B cell (primary cell): Measurements from ENCODE around the gene HDLBP. TPM values are rescaled to one million over a fixed set of nuclear protein-coding genes. Genes with fewer than 3 reads are reported as not detected.

Experiments used
- ATAC-seq: fragments of 200-7000 bp; cut with Tn5 transposase; one replicate; pipeline ENCODE4 v1.10.0; 2021; ENCODE audit warnings: low read depth, mild to moderate bottlenecking, moderate number of reproducible peaks, moderate library complexity
- CTCF ChIA-PET: fragments of 350-600 bp; sonication (Branson Sonifier 250); formaldehyde crosslinking; loops from one replicate; lab custom pipeline; 2021; ENCODE audit warnings: antibody characterized with exemption, inconsistent platforms; lab: Charles Lee
- POLR2A ChIA-PET: fragments of 350-600 bp; sonication (Branson Sonifier 250); formaldehyde crosslinking; loops from one replicate; lab custom pipeline; 2021; ENCODE audit warnings: antibody characterized with exemption; lab: Charles Lee
- DNase-seq: peaks from one replicate; pipeline ENCODE4 v3.0.0; 2013
- H2AFZ ChIP-seq: 2 replicates; pipeline ENCODE4 v1.6.1; 2012; ENCODE audit warnings: mild to moderate bottlenecking, low read depth, low read length; ENCODE audit not compliant: insufficient read depth, poor library complexity, severe bottlenecking
- H3K27ac ChIP-seq, 2 donors: 1 replicate in 1 of 2; 2 replicates in 1 of 2; pipeline ENCODE4 v1.5.1; 2012 to 2013; ENCODE audit warnings: low read length in 2 of 2, mild to moderate bottlenecking in 2 of 2, moderate library complexity in 1 of 2
- H3K27me3 ChIP-seq, 4 experiments: fragments of 200-600 bp in 1 of 4; sonication (generic) in 1 of 4; replicated peaks in 1 of 4; 1 replicate in 2 of 4; 2 replicates in 2 of 4; pipeline versions ENCODE4 v1.6.1 to v1.7.0; 2013 to 2016; ENCODE audit warnings: low read length in 3 of 4, mild to moderate bottlenecking in 2 of 4, mixed read lengths in 1 of 4, moderate library complexity in 1 of 4; ENCODE audit not compliant: insufficient read depth in 4 of 4, control insufficient read depth in 3 of 4; ENCODE audit errors: control extremely low read depth in 1 of 4
- H3K36me3 ChIP-seq, 2 experiments: replicated peaks in 1 of 2; 1 replicate in 1 of 2; 2 replicates in 1 of 2; pipeline versions ENCODE4 v1.6.1 to v1.7.1; 2013; ENCODE audit warnings: low read length in 1 of 2; ENCODE audit not compliant: insufficient read depth in 2 of 2, control insufficient read depth in 1 of 2; ENCODE audit errors: control extremely low read depth in 1 of 2, extremely low read depth in 1 of 2
- H3K4me1 ChIP-seq, 2 donors: fragments of 200-600 bp in 1 of 2; sonication (generic) in 1 of 2; 1 replicate in 1 of 2; 2 replicates in 1 of 2; pipeline versions ENCODE4 v1.5.1 to v1.6.1; 2013 to 2017; ENCODE audit warnings: low read length in 2 of 2; ENCODE audit not compliant: control insufficient read depth in 2 of 2, insufficient read depth in 2 of 2
- H3K4me2 ChIP-seq: replicated peaks from 2 replicates; pipeline ENCODE3; 2012; ENCODE audit warnings: mild to moderate bottlenecking, low read depth, low read length; ENCODE audit not compliant: poor library complexity, severe bottlenecking
- H3K4me3 ChIP-seq, 5 experiments: fragments of 200-600 bp in 1 of 5; sonication (generic) in 1 of 5; 1 replicate in 3 of 5; 2 replicates in 2 of 5; pipeline versions ENCODE4 v1.5.1 to v1.7.0; 2011 to 2016; ENCODE audit warnings: low read length in 4 of 5, mild to moderate bottlenecking in 4 of 5, low read depth in 2 of 5, control low read depth in 1 of 5, moderate library complexity in 1 of 5; ENCODE audit not compliant: insufficient read depth in 1 of 5; ENCODE audit errors: control extremely low read depth in 1 of 5, extremely low read depth in 1 of 5
- H3K79me2 ChIP-seq: fragments of 200-600 bp; sonication (generic); one replicate; pipeline ENCODE4 v1.6.0; 2016; ENCODE audit warnings: low read length; ENCODE audit not compliant: control insufficient read depth, insufficient read depth
- H3K9ac ChIP-seq: fragments of 200-600 bp; sonication (generic); 2 replicates; pipeline ENCODE4 v1.6.1; 2017; ENCODE audit warnings: mild to moderate bottlenecking, low read length, moderate library complexity
- H3K9me3 ChIP-seq, 3 donors: one replicate each; pipeline versions ENCODE4 v1.6.1 to v1.7.1; 2013; ENCODE audit warnings: low read length in 2 of 3; ENCODE audit not compliant: control insufficient read depth in 2 of 3, insufficient read depth in 1 of 3; ENCODE audit errors: control extremely low read depth in 1 of 3
- H4K20me1 ChIP-seq: 2 replicates; pipeline ENCODE4 v1.6.0; 2012; ENCODE audit warnings: mild to moderate bottlenecking, low read length; ENCODE audit not compliant: insufficient read depth, control insufficient read depth, poor library complexity, severe bottlenecking
- H3K27ac Mint-ChIP-seq: one replicate; pipeline ENCODE4 v1.8.0; 2021; ENCODE audit warnings: mixed read lengths
- H3K27me3 Mint-ChIP-seq: one replicate; pipeline ENCODE4 v1.8.0; 2021; ENCODE audit warnings: mixed read lengths
- H3K4me1 Mint-ChIP-seq: one replicate; pipeline ENCODE4 v1.8.0; 2021; ENCODE audit warnings: mixed read lengths
- H3K4me3 Mint-ChIP-seq: one replicate; pipeline ENCODE4 v1.8.0; 2021; ENCODE audit warnings: mixed read lengths
- H3K9me3 Mint-ChIP-seq: one replicate; pipeline ENCODE4 v1.8.0; 2022; ENCODE audit warnings: mixed read lengths; ENCODE audit not compliant: insufficient read depth
- EZH2 ChIP-seq: IDR thresholded peaks from 2 replicates; pipeline ENCODE4 v1.6.1; 2012; ENCODE audit warnings: borderline replicate concordance, low read depth, mild to moderate bottlenecking, moderate library complexity, low read length; ENCODE audit not compliant: insufficient read depth, poor library complexity, severe bottlenecking
- WGBS: methylation state at CpG from one replicate; pipeline ENCODE4 v1.1.5; 2013; ENCODE audit warnings: missing lambda C conversion rate; ENCODE audit not compliant: insufficient coverage; 5-methylcytosine and 5-hydroxymethylcytosine counted together
- intact Hi-C: fragments of 100-400 bp; cut with micrococcal nuclease; formaldehyde crosslinking; loops from one replicate; pipeline ENCODE4 v1.10.0; 2022
- polyA plus RNA-seq: library from polyadenylated mRNA; depleted of rRNA; stranded (reverse); fragments of >200 nt; gene quantifications from 2 replicates; pipeline ENCODE4 v1.2.3, GENCODE V29; 2012
- total RNA-seq, 2 donors: library from RNA; stranded (reverse); fragments of 120-200 nt in 1 of 2; gene quantifications; 1 replicate in 1 of 2; 2 replicates in 1 of 2; pipeline versions ENCODE4 v1.2.3 to v1.2.4, GENCODE V29; 2013 to 2022
- TF ChIP-seq, protein P1 (sequence below): fragments of 200-600 bp; IDR thresholded peaks from one replicate; pipeline ENCODE4 v1.8.0; 2022; ENCODE audit warnings: antibody characterized with exemption, mild to moderate bottlenecking

The HDLBP gene
- total and polyA plus RNA-seq, 2 donors (not counting 1 experiment from before 2014, with no cell fraction given), result 55.1 to 127 TPM

DNA sequence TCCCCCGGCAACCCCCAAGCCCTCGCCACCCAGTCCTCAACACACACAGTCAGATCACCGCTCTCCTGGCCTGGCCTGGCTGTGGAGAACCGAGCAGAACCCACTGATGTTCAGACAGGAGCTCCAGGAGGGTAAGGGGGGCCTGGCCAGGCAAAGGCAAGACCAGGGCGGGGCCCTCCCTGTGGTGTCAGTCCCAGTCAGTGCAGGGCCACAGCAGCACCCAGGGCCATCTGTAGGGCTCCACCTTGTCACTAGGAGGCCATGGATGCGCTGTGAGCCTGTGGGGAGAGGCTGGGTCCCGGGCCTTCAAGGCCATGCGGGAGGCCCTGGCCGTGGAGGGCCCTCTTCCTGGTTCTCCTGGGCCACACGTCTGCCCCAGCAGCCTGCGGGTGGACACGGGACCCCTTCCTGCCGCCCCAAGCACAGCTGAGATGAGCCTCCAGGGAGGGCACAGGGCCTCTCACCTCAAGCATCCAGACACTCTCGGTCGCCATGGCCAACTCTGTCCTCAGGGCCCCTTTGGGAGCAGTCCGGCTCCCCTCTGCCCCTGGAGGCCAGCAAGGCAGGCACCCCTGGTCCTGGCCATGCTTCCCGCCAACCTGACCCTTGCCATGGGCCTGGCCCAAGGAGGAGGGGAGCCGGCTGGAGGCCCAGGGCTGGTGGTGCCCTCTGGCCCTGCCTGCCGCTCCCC lies 125.0 kb downstream of the HDLBP start:
- Histone ChIP-seq H4K20me1 (no peaks in the 10 kb centered on the region), H3K4me1 (peaks cover 0 to 12% of the 10 kb centered on the region in 2 donors), H3K9me3 (peaks cover 0 to 3% (median 0%) of the 10 kb centered on the region in 3 donors), H3K9ac (no peak overlapping the region), H3K79me2 (no peaks in the 10 kb centered on the region), H3K36me3 (no peaks in the 10 kb centered on the region), H2AFZ (no peak overlapping the region), H3K27me3 (no peaks in the 10 kb centered on the region), H3K27ac (no peak overlapping the region), H3K4me2 (no peak overlapping the region), H3K4me3 (no peak overlapping the region)
- no peak for DNase-seq
- no peak overlapping the region for H3K27ac Mint-ChIP-seq
- TF ChIP-seq, protein P1, sequence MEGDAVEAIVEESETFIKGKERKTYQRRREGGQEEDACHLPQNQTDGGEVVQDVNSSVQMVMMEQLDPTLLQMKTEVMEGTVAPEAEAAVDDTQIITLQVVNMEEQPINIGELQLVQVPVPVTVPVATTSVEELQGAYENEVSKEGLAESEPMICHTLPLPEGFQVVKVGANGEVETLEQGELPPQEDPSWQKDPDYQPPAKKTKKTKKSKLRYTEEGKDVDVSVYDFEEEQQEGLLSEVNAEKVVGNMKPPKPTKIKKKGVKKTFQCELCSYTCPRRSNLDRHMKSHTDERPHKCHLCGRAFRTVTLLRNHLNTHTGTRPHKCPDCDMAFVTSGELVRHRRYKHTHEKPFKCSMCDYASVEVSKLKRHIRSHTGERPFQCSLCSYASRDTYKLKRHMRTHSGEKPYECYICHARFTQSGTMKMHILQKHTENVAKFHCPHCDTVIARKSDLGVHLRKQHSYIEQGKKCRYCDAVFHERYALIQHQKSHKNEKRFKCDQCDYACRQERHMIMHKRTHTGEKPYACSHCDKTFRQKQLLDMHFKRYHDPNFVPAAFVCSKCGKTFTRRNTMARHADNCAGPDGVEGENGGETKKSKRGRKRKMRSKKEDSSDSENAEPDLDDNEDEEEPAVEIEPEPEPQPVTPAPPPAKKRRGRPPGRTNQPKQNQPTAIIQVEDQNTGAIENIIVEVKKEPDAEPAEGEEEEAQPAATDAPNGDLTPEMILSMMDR, result no peak
- TF ChIP-seq EZH2, result no peak
- H3K27me3 Mint-ChIP-seq, result no peaks in the 10 kb centered on the region
- H3K4me1 Mint-ChIP-seq, result peaks cover 7% of the 10 kb centered on the region
- CTCF ChIA-PET, result no interaction called here
- no peaks in the 10 kb centered on the region for H3K9me3 Mint-ChIP-seq
- WGBS, result 96% methylated on average over 17 of the region's 19 CpGs
- H3K4me3 Mint-ChIP-seq, result no peak overlapping the region
- ATAC-seq, result no peak
- intact Hi-C loops, result no loop called here
- POLR2A ChIA-PET, result no interaction called here

- no peaks in the 10 kb centered on the region for H3K36me3 ChIP-seq
- H3K27me3 ChIP-seq, result no peaks in the 10 kb centered on the region
- no peak overlapping the region for H3K4me2 ChIP-seq
- H3K9ac ChIP-seq, result no peak overlapping the region
- Mint-ChIP-seq H3K4me1 (peaks cover 7% of the 10 kb centered on the region), H3K27me3 (no peaks in the 10 kb centered on the region), H3K9me3 (no peaks in the 10 kb centered on the region), H3K27ac (no peak overlapping the region), H3K4me3 (no peak overlapping the region)
- ATAC-seq (no peak), DNase-seq (no peak)
- H4K20me1 ChIP-seq, result no peaks in the 10 kb centered on the region
- no peak overlapping the region for H3K4me3 ChIP-seq
- TF ChIP-seq EZH2, result no peak
- TF ChIP-seq, protein P1, result no peak
- 93% methylated on average over 15 of the region's 15 CpGs for WGBS
- no peak overlapping the region for H2AFZ ChIP-seq
- no peak overlapping the region for H3K27ac ChIP-seq
- H3K79me2 ChIP-seq, result no peaks in the 10 kb centered on the region
- ChIA-PET POLR2A (no interaction called here), CTCF (no interaction called here)
- intact Hi-C loops, result no loop called here
- H3K4me1 ChIP-seq, result peaks cover 0 to 12% of the 10 kb centered on the region in 2 donors
- H3K9me3 ChIP-seq, result peaks cover 0 to 3% (median 0%) of the 10 kb centered on the region in 3 donors
Measured at GRCh38 chr2:241189856-241190201, 125.6 kb downstream of the HDLBP start.
